Measurements from ENCODE around the gene TADA2B. TPM values are rescaled to one million over a fixed set of nuclear protein-coding genes. Genes with fewer than 3 reads are reported as not detected.

Gene TADA2B
- total RNA-seq, 1 donor from 2014 or later, result 12.9 TPM

GRCh38 chr4:7045961-7046921 lies 3.1 kb downstream of the TADA2B start:
- DNase-seq (ENCODE audit: low spot score), result no peak
- Mint-ChIP-seq H3K4me1 (ENCODE audit: low read depth) (peaks cover 38% of the 10 kb centered on the region), H3K4me3 (ENCODE audit: low read depth) (no peak overlapping the region), H3K27ac (no peak overlapping the region), H3K9me3 (no peaks in the 10 kb centered on the region), H3K27me3 (ENCODE audit: low read depth) (peaks cover 7% of the 10 kb centered on the region), H3K36me3 (ENCODE audit: low read depth) (peaks cover 9% of the 10 kb centered on the region)
- intact Hi-C loops (cut with micrococcal nuclease), result no loop called here

- H3K27ac Mint-ChIP-seq, result no peak overlapping the region
- no peak overlapping the region for H3K4me3 Mint-ChIP-seq (ENCODE audit: low read depth)
- H3K4me1 Mint-ChIP-seq (ENCODE audit: low read depth), result peaks cover 34% of the 10 kb centered on the region
- no peaks in the 10 kb centered on the region for H3K9me3 Mint-ChIP-seq
- peaks cover 4% of the 10 kb centered on the region for H3K27me3 Mint-ChIP-seq (ENCODE audit: low read depth)
- H3K36me3 Mint-ChIP-seq (ENCODE audit: low read depth), result peaks cover 9% of the 10 kb centered on the region
- DNase-seq (ENCODE audit: low spot score), result no peak
- intact Hi-C loops (cut with micrococcal nuclease), result no loop called here
These were observed 3.8 kb downstream of the TADA2B start for GRCh38 chr4:7046971-7047370.

- H3K27ac Mint-ChIP-seq, result no peak overlapping the region
- no peaks in the 10 kb centered on the region for H3K27me3 Mint-ChIP-seq (ENCODE audit: low read depth)
- H3K4me3 Mint-ChIP-seq (ENCODE audit: low read depth), result no peak overlapping the region
- H3K9me3 Mint-ChIP-seq, result no peaks in the 10 kb centered on the region
- peaks cover 10% of the 10 kb centered on the region for H3K36me3 Mint-ChIP-seq (ENCODE audit: low read depth)
- peaks cover 37% of the 10 kb centered on the region for H3K4me1 Mint-ChIP-seq (ENCODE audit: low read depth)
- intact Hi-C loops (cut with micrococcal nuclease), result no loop called here
- no peak for DNase-seq (ENCODE audit: low spot score)
These were observed 5.5 kb downstream of the TADA2B start for GRCh38 chr4:7048642-7049041.

GRCh38 chr4:7049295-7049694 lies 6.1 kb downstream of the TADA2B start:
- H3K4me3 Mint-ChIP-seq (ENCODE audit: low read depth), result no peak overlapping the region
- DNase-seq (ENCODE audit: low spot score), result no peak
- H3K27ac Mint-ChIP-seq, result no peak overlapping the region
- intact Hi-C loops (cut with micrococcal nuclease), result no loop called here
- H3K36me3 Mint-ChIP-seq (ENCODE audit: low read depth), result peaks cover 16% of the 10 kb centered on the region
- no peaks in the 10 kb centered on the region for H3K9me3 Mint-ChIP-seq
- H3K4me1 Mint-ChIP-seq (ENCODE audit: low read depth), result peaks cover 36% of the 10 kb centered on the region
- H3K27me3 Mint-ChIP-seq (ENCODE audit: low read depth), result no peaks in the 10 kb centered on the region

GRCh38 chr4:7049739-7050138 lies 6.6 kb downstream of the TADA2B start:
- intact Hi-C loops (cut with micrococcal nuclease), result no loop called here
- Mint-ChIP-seq H3K27me3 (ENCODE audit: low read depth) (no peaks in the 10 kb centered on the region), H3K27ac (no peak overlapping the region), H3K4me1 (ENCODE audit: low read depth) (peaks cover 31% of the 10 kb centered on the region), H3K9me3 (no peaks in the 10 kb centered on the region), H3K4me3 (ENCODE audit: low read depth) (no peak overlapping the region), H3K36me3 (ENCODE audit: low read depth) (peaks cover 20% of the 10 kb centered on the region)
- no peak for DNase-seq (ENCODE audit: low spot score)

GRCh38 chr4:7050481-7051143 lies 7.4 kb downstream of the TADA2B start:
- intact Hi-C loops (cut with micrococcal nuclease), result no loop called here
- no peak for DNase-seq (ENCODE audit: low spot score)
- Mint-ChIP-seq H3K27me3 (ENCODE audit: low read depth) (no peaks in the 10 kb centered on the region), H3K4me3 (ENCODE audit: low read depth) (no peak overlapping the region), H3K36me3 (ENCODE audit: low read depth) (peaks cover 19% of the 10 kb centered on the region), H3K27ac (no peak overlapping the region), H3K9me3 (no peaks in the 10 kb centered on the region), H3K4me1 (ENCODE audit: low read depth) (peaks cover 23% of the 10 kb centered on the region)

- no peaks in the 10 kb centered on the region for H3K27me3 Mint-ChIP-seq (ENCODE audit: low read depth)
- H3K4me3 Mint-ChIP-seq (ENCODE audit: low read depth), result no peak overlapping the region
- intact Hi-C loops (cut with micrococcal nuclease), result no loop called here
- H3K4me1 Mint-ChIP-seq (ENCODE audit: low read depth), result peaks cover 20% of the 10 kb centered on the region
- no peak overlapping the region for H3K27ac Mint-ChIP-seq
- peaks cover 22% of the 10 kb centered on the region for H3K36me3 Mint-ChIP-seq (ENCODE audit: low read depth)
- no peak for DNase-seq (ENCODE audit: low spot score)
- no peaks in the 10 kb centered on the region for H3K9me3 Mint-ChIP-seq
These were observed 7.9 kb downstream of the TADA2B start for GRCh38 chr4:7051144-7051495.

- Mint-ChIP-seq H3K9me3 (no peaks in the 10 kb centered on the region), H3K27me3 (ENCODE audit: low read depth) (no peaks in the 10 kb centered on the region), H3K27ac (no peak overlapping the region), H3K36me3 (ENCODE audit: low read depth) (peaks cover 27% of the 10 kb centered on the region), H3K4me1 (ENCODE audit: low read depth) (peaks cover 12% of the 10 kb centered on the region), H3K4me3 (ENCODE audit: low read depth) (no peak overlapping the region)
- intact Hi-C loops (cut with micrococcal nuclease), result no loop called here
- no peak for DNase-seq (ENCODE audit: low spot score)
These were observed 8.7 kb downstream of the TADA2B start for GRCh38 chr4:7051905-7052304.

GRCh38 chr4:7052313-7052712 lies 9.1 kb downstream of the TADA2B start:
- H3K27ac Mint-ChIP-seq, result no peak overlapping the region
- H3K9me3 Mint-ChIP-seq, result no peaks in the 10 kb centered on the region
- H3K36me3 Mint-ChIP-seq (ENCODE audit: low read depth), result peaks cover 27% of the 10 kb centered on the region
- intact Hi-C loops (cut with micrococcal nuclease), result no loop called here
- no peaks in the 10 kb centered on the region for H3K27me3 Mint-ChIP-seq (ENCODE audit: low read depth)
- H3K4me1 Mint-ChIP-seq (ENCODE audit: low read depth), result peaks cover 9% of the 10 kb centered on the region
- no peak overlapping the region for H3K4me3 Mint-ChIP-seq (ENCODE audit: low read depth)
- DNase-seq (ENCODE audit: low spot score), result no peak

GRCh38 chr4:7052923-7053715 lies 9.9 kb downstream of the TADA2B start:
- Mint-ChIP-seq H3K27ac (peak overlapping the region; percentile 38), H3K27me3 (ENCODE audit: low read depth) (no peaks in the 10 kb centered on the region), H3K4me1 (ENCODE audit: low read depth) (peaks cover 7% of the 10 kb centered on the region), H3K9me3 (no peaks in the 10 kb centered on the region), H3K36me3 (ENCODE audit: low read depth) (peaks cover 32% of the 10 kb centered on the region), H3K4me3 (ENCODE audit: low read depth) (no peak overlapping the region)
- no peak for DNase-seq (ENCODE audit: low spot score)
- intact Hi-C loops (cut with micrococcal nuclease), result no loop called here

GRCh38 chr4:7054106-7054880 lies 11.1 kb downstream of the TADA2B start:
- Mint-ChIP-seq H3K27me3 (ENCODE audit: low read depth) (no peaks in the 10 kb centered on the region), H3K27ac (no peak overlapping the region), H3K36me3 (ENCODE audit: low read depth) (peaks cover 41% of the 10 kb centered on the region), H3K9me3 (no peaks in the 10 kb centered on the region), H3K4me3 (ENCODE audit: low read depth) (no peak overlapping the region), H3K4me1 (ENCODE audit: low read depth) (peaks cover 7% of the 10 kb centered on the region)
- no peak for DNase-seq (ENCODE audit: low spot score)
- intact Hi-C loops (cut with micrococcal nuclease), result no loop called here
